HEK293T (cell line): ENCODE data around the gene FBXW7.

ENCODE experiments used
- CTCF ChIA-PET: fragments of 350-600 bp; formaldehyde crosslinking; extraction: SDS; loops from one replicate; lab custom pipeline; 2021; ENCODE audit warnings: antibody characterized with exemption, inconsistent platforms; lab: Yijun Ruan, JAX
- POLR2A ChIA-PET: fragments of 350-600 bp; formaldehyde crosslinking; extraction: SDS; loops from one replicate; lab custom pipeline; 2020; ENCODE audit warnings: antibody characterized with exemption, inconsistent platforms; lab: Yijun Ruan, JAX
- DNase-seq: peaks from one replicate; pipeline ENCODE4 v3.0.0; 2012; ENCODE audit warnings: mixed read lengths; ENCODE audit errors: extremely low spot score
- ARNT ChIP-seq: fragments of 450-650 bp; IDR thresholded peaks from 2 replicates; pipeline ENCODE4 v1.6.1; 2017; ENCODE audit warnings: mild to moderate bottlenecking
- BHLHE40 ChIP-seq: fragments of 450-650 bp; IDR thresholded peaks from 2 replicates; pipeline ENCODE4 v1.6.1; 2016; ENCODE audit warnings: mild to moderate bottlenecking, moderate library complexity, borderline replicate concordance
- CTBP1 ChIP-seq: fragments of 450-650 bp; IDR thresholded peaks from 2 replicates; pipeline ENCODE4 v1.6.1; 2016; ENCODE audit warnings: borderline replicate concordance
- ELF4 ChIP-seq: fragments of 450-650 bp; IDR thresholded peaks from 2 replicates; pipeline ENCODE4 v1.6.1; 2017; ENCODE audit warnings: antibody characterized with exemption
- FOXA1 ChIP-seq: fragments of 450-650 bp; IDR thresholded peaks from 2 replicates; pipeline ENCODE4 v1.6.1; 2016; ENCODE audit warnings: mild to moderate bottlenecking
- FOXK2 ChIP-seq: fragments of 450-650 bp; IDR thresholded peaks from 2 replicates; pipeline ENCODE4 v1.6.1; 2016; ENCODE audit warnings: mild to moderate bottlenecking
- FOXM1 ChIP-seq: fragments of 450-650 bp; IDR thresholded peaks from 2 replicates; pipeline ENCODE4 v1.6.1; 2017; ENCODE audit warnings: mild to moderate bottlenecking, borderline replicate concordance
- HDGF ChIP-seq: fragments of 450-650 bp; IDR thresholded peaks from 2 replicates; pipeline ENCODE4 v1.6.1; 2017; ENCODE audit warnings: antibody characterized with exemption, borderline replicate concordance
- L3MBTL2 ChIP-seq: fragments of 450-650 bp; conservative IDR thresholded peaks from 2 replicates; pipeline ENCODE4 v1.6.1; 2016; ENCODE audit warnings: mild to moderate bottlenecking
- LEF1 ChIP-seq: fragments of 450-650 bp; IDR thresholded peaks from 2 replicates; pipeline ENCODE4 v1.6.1; 2017; ENCODE audit warnings: mild to moderate bottlenecking, borderline replicate concordance
- NFRKB ChIP-seq: fragments of 450-650 bp; IDR thresholded peaks from 2 replicates; pipeline ENCODE4 v1.6.1; 2016; ENCODE audit warnings: mild to moderate bottlenecking, moderate library complexity
- PKNOX1 ChIP-seq: fragments of 450-650 bp; IDR thresholded peaks from 2 replicates; pipeline ENCODE4 v1.6.1; 2016
- SP1 ChIP-seq: fragments of 450-650 bp; IDR thresholded peaks from 2 replicates; pipeline ENCODE4 v1.6.1; 2017
- SUZ12 ChIP-seq: fragments of 450-650 bp; IDR thresholded peaks from 2 replicates; pipeline ENCODE4 v1.6.1; 2016; ENCODE audit warnings: mild to moderate bottlenecking
- TARDBP ChIP-seq: fragments of 450-650 bp; IDR thresholded peaks from 2 replicates; pipeline ENCODE4 v1.6.1; 2016
- ZNF384 ChIP-seq: fragments of 450-650 bp; IDR thresholded peaks from 2 replicates; pipeline ENCODE4 v1.6.1; 2016

FBXW7 gene

GRCh38 chr4:152500800-152501434 lies 35.0 kb downstream of the FBXW7 start:
- TF ChIP-seq NFRKB (no peak), L3MBTL2 (no peak), HDGF (no peak), FOXK2 (no peak), CTBP1 (no peak), ZNF384 (no peak), SP1 (no peak), ARNT (no peak), SUZ12 (no peak)
- ChIA-PET POLR2A (interaction anchor here (1.1 kb wide), 1 partner anchor 34 kb away, joined by 3 read pairs; no protein-coding TSS in a partner anchor), CTCF (interaction anchor here (0.6 to 2.6 kb wide), 35 partner anchors 9 to 715 kb away, joined by 3 to 22 read pairs (median 5); partner anchors contain the start of genes ARFIP1, FBXW7 and TIGD4)
- DNase-seq: peak; percentile 45

GRCh38 chr4:152500275-152500674 lies 35.6 kb downstream of the FBXW7 start:
- POLR2A ChIA-PET: no interaction called here
- CTCF ChIA-PET: interaction anchor here (0.7 to 2.6 kb wide), 15 partner anchors 9 to 715 kb away, joined by 3 to 22 read pairs (median 6); partner anchors contain the start of genes ARFIP1, FBXW7 and TIGD4
- no peak for TF ChIP-seq L3MBTL2
- TF ChIP-seq FOXK2: no peak
- no peak for TF ChIP-seq TARDBP
- no peak for TF ChIP-seq CTBP1
- no peak for TF ChIP-seq BHLHE40
- TF ChIP-seq ELF4: no peak
- no peak for TF ChIP-seq ARNT
- TF ChIP-seq SP1: no peak
- TF ChIP-seq SUZ12: no peak
- TF ChIP-seq FOXA1: no peak
- no peak for TF ChIP-seq LEF1
- TF ChIP-seq HDGF: no peak
- TF ChIP-seq NFRKB: no peak
- no peak for TF ChIP-seq PKNOX1
- no peak for TF ChIP-seq FOXM1
- no peak for TF ChIP-seq ZNF384
- no peak for DNase-seq

- TF ChIP-seq L3MBTL2 (no peak), CTBP1 (no peak), PKNOX1 (no peak), SP1 (no peak), BHLHE40 (no peak), ARNT (no peak), FOXK2 (no peak), HDGF (no peak), FOXM1 (no peak), SUZ12 (no peak), LEF1 (no peak), TARDBP (no peak), NFRKB (no peak), FOXA1 (no peak), ELF4 (no peak), ZNF384 (no peak)
- POLR2A ChIA-PET: interaction anchor here (1.8 kb wide), 1 partner anchor 37 kb away, joined by 8 read pairs; the partner anchor contains the start of gene FBXW7
- CTCF ChIA-PET: interaction anchor here (0.5 to 2.1 kb wide), 4 partner anchors 63 to 628 kb away, joined by 3 to 12 read pairs (median 4); no protein-coding TSS in a partner anchor
- no peak for DNase-seq
Measured at GRCh38 chr4:152499344-152499743, 36.5 kb downstream of the FBXW7 start.

- TF ChIP-seq PKNOX1 (no peak), ZNF384 (no peak), SUZ12 (no peak), CTBP1 (no peak), FOXK2 (no peak), FOXM1 (no peak), BHLHE40 (no peak), FOXA1 (no peak), ARNT (no peak)
- ChIA-PET POLR2A (no interaction called here), CTCF (no interaction called here)
- no peak for DNase-seq
Measured at GRCh38 chr4:152494020-152494419, 41.9 kb downstream of the FBXW7 start.

GRCh38 chr4:152488246-152488645 lies 47.6 kb downstream of the FBXW7 start:
- POLR2A ChIA-PET: no interaction called here
- CTCF ChIA-PET: no interaction called here
- TF ChIP-seq FOXM1 (no peak), TARDBP (no peak), CTBP1 (no peak), SP1 (no peak), FOXA1 (no peak), FOXK2 (no peak), LEF1 (no peak), ARNT (no peak), L3MBTL2 (no peak), ZNF384 (no peak), PKNOX1 (no peak), BHLHE40 (no peak), NFRKB (no peak), SUZ12 (no peak), HDGF (no peak), ELF4 (no peak)
- no peak for DNase-seq
